WTC11 (cell line): ENCODE results near the gene RHBDD3.

Source experiments
- FOXK1 ChIP-seq: sonication (generic); formaldehyde crosslinking; IDR thresholded peaks from 2 replicates; pipeline ENCODE4 v1.8.0; 2022; ENCODE audit warnings: mild to moderate bottlenecking, moderate library complexity, missing genetic modification reagents
- NFE2L1 ChIP-seq: sonication (generic); formaldehyde crosslinking; IDR thresholded peaks from 2 replicates; pipeline ENCODE4 v1.8.1; 2023; ENCODE audit warnings: missing genetic modification reagents
- SMAD4 ChIP-seq: sonication (generic); formaldehyde crosslinking; IDR thresholded peaks from 2 replicates; pipeline ENCODE4 v1.8.0; 2022; ENCODE audit warnings: mild to moderate bottlenecking, missing genetic modification reagents
- TF ChIP-seq, protein P1 (sequence below): fragments of 200-600 bp; IDR thresholded peaks from 2 replicates; pipeline ENCODE4 v1.8.0; 2022; ENCODE audit warnings: antibody characterized with exemption

GRCh38 chr22:29257751-29258181, 10.0 kb downstream of the RHBDD3 start:
- TF ChIP-seq, protein P1, sequence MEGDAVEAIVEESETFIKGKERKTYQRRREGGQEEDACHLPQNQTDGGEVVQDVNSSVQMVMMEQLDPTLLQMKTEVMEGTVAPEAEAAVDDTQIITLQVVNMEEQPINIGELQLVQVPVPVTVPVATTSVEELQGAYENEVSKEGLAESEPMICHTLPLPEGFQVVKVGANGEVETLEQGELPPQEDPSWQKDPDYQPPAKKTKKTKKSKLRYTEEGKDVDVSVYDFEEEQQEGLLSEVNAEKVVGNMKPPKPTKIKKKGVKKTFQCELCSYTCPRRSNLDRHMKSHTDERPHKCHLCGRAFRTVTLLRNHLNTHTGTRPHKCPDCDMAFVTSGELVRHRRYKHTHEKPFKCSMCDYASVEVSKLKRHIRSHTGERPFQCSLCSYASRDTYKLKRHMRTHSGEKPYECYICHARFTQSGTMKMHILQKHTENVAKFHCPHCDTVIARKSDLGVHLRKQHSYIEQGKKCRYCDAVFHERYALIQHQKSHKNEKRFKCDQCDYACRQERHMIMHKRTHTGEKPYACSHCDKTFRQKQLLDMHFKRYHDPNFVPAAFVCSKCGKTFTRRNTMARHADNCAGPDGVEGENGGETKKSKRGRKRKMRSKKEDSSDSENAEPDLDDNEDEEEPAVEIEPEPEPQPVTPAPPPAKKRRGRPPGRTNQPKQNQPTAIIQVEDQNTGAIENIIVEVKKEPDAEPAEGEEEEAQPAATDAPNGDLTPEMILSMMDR = no peak
- no peak for TF ChIP-seq FOXK1 (CRISPR knock-in tag)
- TF ChIP-seq SMAD4 (CRISPR knock-in tag) = no peak
- no peak for TF ChIP-seq NFE2L1 (CRISPR knock-in tag)
